ENCODE data around the gene TMEM86A. TPM values are rescaled to one million over a fixed set of nuclear protein-coding genes. Genes with fewer than 3 reads are reported as not detected.
"Not testable (repeated sequence)": the region's sequence is repeated elsewhere in the genome, so short reads cannot be mapped to it uniquely, and the experiment has no call there.

The TMEM86A gene
- total RNA-seq: 1.1 TPM

GRCh38 chr11:18698341-18699268 lies at the start of gene TMEM86A:
Gene TMEM86A, plus strand, starts transcription at chr11:18698779. Its CDS starts 108 bp downstream, at chr11:18698887.
- ATAC-seq: peak; percentile 89

GRCh38 chr11:18650353-18650752 lies 48.2 kb upstream of the TMEM86A start:
- no peak for ATAC-seq

- peak; percentile 60 for ATAC-seq
These were observed 47.6 kb upstream of the TMEM86A start for GRCh38 chr11:18650859-18651557.

DNA sequence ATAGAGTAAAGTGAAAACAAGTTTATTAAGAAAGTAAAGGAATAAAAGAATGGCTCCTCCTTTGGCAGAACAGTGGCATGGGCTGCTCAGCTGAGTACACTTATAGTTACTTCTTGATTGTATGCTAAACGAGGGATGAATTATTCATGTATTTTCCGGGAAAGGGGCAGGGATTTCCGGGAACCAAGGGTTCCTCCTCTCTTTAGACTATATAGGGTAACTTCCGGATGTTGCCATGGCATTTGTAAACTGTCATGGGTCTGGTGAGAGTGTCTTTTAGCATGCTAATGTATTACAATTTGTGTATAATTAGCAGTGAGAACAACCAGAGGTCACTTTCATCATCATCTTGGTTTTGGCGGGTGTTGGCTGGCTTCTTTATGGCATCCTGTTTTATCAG lies 40.9 kb upstream of the TMEM86A start:
- no peak for ATAC-seq

- ATAC-seq: not testable (repeated sequence)
These were observed 33.2 kb upstream of the TMEM86A start for GRCh38 chr11:18665353-18665872.

GRCh38 chr11:18668131-18668530 lies 30.4 kb upstream of the TMEM86A start:
- no peak for ATAC-seq

DNA sequence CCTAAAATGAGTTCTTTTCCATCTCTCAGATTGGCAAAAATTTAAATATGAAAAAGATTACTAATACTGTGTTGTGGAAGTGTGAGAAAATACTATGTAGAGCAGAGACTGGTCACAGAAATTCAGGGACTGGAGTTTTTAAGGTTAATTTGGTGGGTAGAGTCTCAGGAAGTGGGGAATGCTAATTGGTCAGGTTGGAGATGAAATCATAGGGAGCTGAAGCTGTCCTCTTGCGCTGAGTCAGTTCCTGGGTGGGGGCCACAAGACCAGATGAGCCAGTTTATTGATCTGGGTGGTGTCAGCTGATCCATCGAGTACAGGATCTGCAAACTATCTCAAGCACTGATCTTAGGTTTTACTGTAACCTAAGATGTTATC lies 29.4 kb upstream of the TMEM86A start:
- ATAC-seq: no peak

DNA sequence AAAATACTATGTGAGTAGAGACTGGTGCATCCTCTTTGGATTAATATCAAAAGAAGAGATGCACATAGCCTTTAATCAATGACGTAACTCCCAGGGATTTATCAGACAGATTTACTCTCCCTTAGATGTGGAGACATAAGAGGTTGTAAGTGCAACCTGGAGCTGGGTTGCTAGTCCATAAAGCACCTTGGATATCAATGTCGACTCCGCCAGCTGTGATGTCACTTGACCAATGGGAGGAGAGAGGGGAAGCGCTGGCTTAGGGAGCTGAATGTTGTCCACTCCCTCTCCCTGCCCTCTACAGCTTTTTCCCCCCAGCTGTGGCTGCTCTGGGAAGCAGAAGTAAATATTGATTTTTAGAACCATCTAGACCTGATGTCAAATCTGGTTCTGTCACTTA lies 28.9 kb upstream of the TMEM86A start:
- no peak for ATAC-seq

DNA sequence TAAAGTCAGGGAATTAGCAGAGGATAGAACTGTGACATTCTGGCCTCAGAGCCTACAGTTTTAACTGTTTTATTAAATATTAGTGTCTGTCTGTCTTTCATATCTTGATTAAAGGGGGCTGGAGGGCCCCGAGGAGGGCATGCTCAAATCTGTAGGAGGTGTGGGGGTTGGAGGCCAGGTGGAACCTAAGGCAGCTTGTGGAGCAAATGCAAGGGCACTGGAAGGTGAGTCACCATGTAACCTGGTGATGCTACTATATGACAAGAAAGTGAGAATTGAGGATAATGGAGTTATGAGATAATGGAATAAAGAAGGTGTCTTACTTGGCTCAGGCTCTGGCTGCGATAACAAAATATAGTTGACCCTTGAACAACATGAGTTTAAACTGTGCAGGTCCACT lies 27.3 kb upstream of the TMEM86A start:
- ATAC-seq: no peak

DNA sequence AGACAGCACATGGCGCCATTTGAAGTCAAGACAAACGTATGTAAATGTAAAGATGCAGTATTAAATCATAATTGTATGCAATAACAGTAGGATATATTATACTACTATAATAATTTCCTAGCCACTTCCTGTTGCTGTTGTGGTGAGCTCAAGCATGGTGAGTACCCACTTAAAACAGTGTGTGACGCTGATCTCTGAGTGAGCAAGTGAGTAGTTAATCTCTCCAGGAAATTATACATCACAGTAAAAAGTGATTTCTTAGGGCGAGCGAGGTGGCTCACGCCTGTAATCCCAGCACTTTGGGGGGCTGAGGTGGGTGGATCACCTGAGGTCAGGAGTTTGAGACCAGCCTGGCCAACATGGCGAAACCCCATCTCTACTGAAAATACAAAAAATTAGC lies 26.4 kb upstream of the TMEM86A start:
- ATAC-seq: not testable (repeated sequence)

DNA sequence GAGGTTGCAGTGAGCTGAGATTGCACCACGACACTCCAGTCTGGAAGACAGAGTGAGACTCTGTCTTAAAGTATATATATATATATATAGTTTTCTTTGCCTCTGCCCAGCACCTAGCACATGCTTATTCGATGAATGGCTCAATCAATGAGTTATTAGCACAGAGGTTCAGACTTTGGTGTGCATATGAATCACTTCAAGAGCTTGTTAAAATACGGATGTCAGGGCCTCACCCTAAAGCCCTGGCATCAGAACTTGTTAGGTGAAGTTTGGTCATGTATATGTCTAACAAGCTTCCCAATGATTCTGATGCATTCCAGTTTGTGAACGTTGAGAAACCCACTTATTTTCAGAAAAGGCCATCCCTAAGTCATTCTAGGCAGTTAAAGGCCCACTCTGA lies 21.8 kb upstream of the TMEM86A start:
- ATAC-seq: peak; percentile 91

DNA sequence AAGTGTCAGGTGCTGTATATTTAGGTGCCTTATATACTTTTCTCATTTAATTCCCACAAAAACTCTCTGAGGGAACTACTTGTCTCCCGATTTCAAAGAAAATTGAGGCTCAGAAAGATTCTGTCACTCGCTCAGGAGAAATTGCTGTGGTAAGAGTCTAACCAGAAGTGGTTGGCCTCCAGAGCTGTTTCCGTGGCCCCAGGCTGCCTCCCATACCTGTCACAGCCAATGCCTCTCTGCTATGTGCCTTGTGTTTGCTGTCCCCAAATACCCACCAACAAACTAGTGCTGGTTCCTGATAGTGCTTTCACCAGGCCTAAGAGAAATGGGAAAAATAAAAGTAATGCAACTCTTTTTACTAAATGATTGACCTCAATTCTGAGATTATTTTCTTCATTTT lies 21.0 kb upstream of the TMEM86A start:
- no peak for ATAC-seq

DNA sequence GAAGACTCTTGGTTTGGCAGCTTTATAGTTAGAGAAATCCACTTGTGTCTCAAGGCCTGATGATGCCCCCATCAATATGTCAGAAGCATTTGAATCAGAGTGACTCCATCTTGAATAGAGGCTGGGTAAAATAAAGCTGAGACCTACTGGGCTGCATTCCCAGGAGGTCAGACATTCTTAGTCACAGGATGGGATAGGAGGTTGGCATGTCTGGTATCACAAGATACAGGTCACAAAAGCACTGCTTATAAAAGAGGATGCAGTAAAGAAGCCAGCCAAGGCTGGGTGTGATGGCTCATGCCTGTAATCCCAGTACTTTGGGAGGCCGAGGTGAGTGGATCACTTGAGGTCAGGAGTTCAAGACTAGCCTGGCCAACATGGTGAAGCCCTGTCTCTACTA lies 16.6 kb upstream of the TMEM86A start:
- peak; percentile 71 for ATAC-seq

DNA sequence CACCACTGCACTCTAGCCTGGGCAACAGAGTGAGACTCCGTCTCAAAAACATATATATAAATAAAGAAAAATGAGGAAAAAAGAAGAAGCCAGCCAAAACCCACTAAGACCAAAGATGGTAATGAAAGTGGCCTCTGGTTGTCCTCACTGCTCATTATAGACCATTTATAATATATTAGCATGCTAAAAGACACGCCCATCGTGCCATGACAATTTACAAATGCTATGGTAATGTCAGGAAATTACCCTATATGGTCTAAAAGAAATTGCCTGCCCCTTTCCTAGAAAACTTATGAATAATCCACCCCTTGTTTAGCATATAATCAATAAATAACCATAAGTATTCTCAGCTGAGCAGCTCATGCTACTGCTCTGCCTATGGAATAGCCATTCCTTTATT lies 16.1 kb upstream of the TMEM86A start:
- no peak for ATAC-seq

GRCh38 chr11:18684267-18684666 lies 14.3 kb upstream of the TMEM86A start:
- ATAC-seq: no peak

DNA sequence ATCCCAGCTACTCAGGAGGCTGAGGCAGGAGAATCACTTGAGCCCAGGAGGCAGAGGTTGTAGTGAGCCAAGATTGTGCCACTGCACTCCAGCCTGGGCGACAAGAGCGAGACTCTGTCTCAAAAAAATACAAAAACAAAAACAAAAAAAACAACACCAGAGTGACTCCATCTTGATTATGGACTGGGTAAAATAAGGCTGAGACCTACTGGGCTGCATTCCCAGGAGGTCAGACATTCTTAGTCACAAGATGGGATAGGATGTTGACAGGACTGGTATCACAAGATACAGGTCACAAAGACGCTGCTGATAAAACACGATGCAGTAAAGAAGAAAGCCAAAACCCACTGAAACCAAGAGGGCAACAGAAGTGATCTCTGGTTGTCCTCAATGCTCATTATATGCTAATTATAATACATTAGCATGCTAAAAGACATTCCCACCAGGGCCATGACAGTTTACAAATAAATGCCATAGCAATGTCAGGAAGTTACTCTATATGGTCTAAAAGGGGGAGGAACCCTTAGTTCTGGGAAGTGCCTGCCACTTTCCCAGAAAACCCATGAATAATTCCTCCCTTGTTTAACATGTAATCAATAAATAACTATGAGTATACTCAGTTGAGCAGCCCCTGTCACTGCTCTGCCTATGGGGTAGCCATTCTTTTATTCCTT lies 7.0 kb upstream of the TMEM86A start:
- ATAC-seq: not testable (repeated sequence)

- no peak for ATAC-seq
These were observed 5.4 kb upstream of the TMEM86A start for GRCh38 chr11:18692941-18693760.

GRCh38 chr11:18696638-18697225 lies 1.8 kb upstream of the TMEM86A start:
- ATAC-seq: no peak

DNA sequence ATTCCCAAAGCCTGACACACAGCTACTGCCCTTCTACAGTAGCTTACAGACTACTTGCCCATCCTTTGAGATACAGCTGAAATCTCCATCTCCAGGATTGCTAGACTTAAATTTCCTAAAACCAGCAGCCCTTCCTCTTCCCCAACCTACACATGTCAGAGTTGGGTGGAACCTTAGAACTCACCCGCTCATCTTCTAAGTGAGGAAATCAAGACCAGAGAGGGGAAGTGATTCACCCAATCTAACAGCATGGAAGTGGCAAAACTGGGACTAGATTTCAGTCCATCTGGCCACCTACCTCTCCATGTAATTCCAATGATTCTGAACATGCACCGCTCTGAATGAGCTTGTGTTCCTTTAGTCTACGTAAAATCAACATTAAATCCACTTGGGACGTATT lies 1.0 kb upstream of the TMEM86A start:
- ATAC-seq: peak; percentile 13

DNA sequence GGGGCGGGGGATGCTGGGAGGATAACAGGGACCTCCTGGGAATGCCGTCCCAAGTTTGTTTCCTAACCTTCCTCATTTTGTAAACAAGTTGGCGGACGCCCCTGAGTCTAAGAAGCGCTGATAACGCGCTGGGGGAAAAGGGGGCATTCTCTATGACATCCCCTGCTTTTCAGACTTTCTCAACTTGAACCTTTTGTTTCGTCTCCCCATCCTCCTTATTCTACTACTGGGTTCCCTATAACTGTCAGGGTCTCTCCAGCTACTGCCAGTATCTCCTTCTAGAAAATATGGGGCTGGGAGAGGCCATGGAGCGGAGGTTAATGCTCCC lies 654 bp downstream of the TMEM86A start:
- ATAC-seq: no peak

- ATAC-seq: no peak
These were observed 1.3 kb downstream of the TMEM86A start for GRCh38 chr11:18699848-18700261.

DNA sequence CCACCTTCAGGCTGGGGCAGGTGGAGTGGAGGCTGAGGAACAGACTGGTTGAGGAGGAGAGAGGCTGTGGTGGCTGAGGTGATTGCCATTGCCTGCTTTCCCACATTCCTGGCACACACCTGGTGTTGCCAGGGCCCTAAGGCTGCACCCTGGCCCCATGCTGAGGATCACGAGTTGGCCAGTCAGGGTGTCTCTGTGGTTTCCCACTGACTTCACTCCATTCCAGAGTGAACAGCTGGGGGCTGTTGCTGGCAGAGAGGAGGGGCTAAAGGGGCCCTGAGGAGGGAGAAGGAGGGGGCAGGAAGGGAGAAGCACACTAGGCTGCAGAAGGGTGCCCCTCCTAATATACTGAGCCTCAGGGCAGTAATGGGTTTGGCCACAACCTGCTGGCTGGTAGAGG lies 1.8 kb downstream of the TMEM86A start:
- peak; percentile 28 for ATAC-seq

Data from esophagus mucosa (tissue), 1 donor.